ENCODE results near the gene MBL2.

DNA sequence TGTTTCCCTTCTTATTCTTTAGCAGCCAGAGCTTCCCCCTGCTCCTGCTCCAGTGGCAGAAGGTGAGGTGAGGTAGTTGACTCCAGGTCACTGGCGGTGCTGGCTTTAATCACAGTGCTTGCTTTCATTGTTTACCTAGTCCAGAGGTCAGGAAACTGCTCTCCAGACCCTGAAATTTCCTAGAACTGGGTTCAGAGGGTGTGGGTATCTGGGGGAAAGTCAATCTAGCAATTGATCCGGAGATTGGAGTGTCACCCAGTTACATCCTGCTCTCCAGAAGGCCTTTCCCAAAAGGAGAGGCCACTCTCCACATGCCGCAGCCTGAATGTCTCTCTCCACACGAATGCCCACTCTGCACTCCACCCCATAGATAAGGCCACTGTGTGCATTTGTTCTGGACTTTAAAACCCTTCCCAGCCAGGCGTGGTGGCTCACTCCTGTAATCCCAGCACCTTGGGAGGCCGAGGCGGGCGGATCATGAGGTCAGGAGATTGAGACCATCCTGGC is 2.1 kb upstream of the MBL2 start:
- TF ChIP-seq, protein P1, sequence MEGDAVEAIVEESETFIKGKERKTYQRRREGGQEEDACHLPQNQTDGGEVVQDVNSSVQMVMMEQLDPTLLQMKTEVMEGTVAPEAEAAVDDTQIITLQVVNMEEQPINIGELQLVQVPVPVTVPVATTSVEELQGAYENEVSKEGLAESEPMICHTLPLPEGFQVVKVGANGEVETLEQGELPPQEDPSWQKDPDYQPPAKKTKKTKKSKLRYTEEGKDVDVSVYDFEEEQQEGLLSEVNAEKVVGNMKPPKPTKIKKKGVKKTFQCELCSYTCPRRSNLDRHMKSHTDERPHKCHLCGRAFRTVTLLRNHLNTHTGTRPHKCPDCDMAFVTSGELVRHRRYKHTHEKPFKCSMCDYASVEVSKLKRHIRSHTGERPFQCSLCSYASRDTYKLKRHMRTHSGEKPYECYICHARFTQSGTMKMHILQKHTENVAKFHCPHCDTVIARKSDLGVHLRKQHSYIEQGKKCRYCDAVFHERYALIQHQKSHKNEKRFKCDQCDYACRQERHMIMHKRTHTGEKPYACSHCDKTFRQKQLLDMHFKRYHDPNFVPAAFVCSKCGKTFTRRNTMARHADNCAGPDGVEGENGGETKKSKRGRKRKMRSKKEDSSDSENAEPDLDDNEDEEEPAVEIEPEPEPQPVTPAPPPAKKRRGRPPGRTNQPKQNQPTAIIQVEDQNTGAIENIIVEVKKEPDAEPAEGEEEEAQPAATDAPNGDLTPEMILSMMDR (IDR thresholded peaks at IDR 0.05; ENCODE audit: low read length) = no peak
- TF ChIP-seq EZH2 (IDR thresholded peaks at IDR 0.05; ENCODE audit: borderline replicate concordance, low read length) = no peak
